Urothelium cell line (cell line): ENCODE data around the gene ABCB7.
"Not testable (repeated sequence)": the region's sequence is repeated elsewhere in the genome, so short reads cannot be mapped to it uniquely, and the experiment has no call there.

Experiments used
- DNase-seq: peaks from one replicate; pipeline ENCODE4 v3.0.0; 2011; ENCODE audit warnings: low spot score, mixed read lengths
- FAIRE-seq: peaks from 2 replicates; lab custom pipeline; 2011; peaks lifted over from hg19 to GRCh38; lab: Jason Lieb, UNC

ABCB7 gene

GRCh38 chrX:75106772-75107171 is 49.3 kb downstream of the ABCB7 start:
- DNase-seq (no peak), FAIRE-seq (no peak)

GRCh38 chrX:75096331-75096730 is 59.8 kb downstream of the ABCB7 start:
- no peak for DNase-seq
- FAIRE-seq = no peak

GRCh38 chrX:75086731-75087195 is 69.3 kb downstream of the ABCB7 start:
- no peak for DNase-seq
- FAIRE-seq = no peak

- no peak for DNase-seq
- FAIRE-seq = no peak
These were observed 71.3 kb downstream of the ABCB7 start for GRCh38 chrX:75084757-75085156.

DNA sequence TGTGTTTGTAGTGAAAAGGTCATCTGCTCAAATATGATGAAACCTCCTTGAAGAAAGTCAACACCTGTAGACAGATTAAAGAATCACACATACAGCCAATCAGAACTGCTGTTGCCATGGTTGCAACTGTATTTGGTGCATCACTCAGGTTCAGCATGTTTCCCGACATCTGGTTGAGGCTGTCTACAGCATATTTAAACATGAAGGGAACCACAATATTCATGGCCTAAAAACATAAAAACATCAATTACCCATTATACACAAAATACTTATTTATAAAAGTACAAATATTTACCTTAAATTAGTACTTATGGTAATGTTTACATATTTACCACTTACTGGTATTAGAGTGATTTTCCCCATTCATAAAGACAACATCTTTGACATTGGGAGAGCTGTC is 79.7 kb downstream of the ABCB7 start:
- DNase-seq (no peak), FAIRE-seq (no peak)

GRCh38 chrX:75074475-75074874 is 81.6 kb downstream of the ABCB7 start:
- FAIRE-seq = no peak

DNA sequence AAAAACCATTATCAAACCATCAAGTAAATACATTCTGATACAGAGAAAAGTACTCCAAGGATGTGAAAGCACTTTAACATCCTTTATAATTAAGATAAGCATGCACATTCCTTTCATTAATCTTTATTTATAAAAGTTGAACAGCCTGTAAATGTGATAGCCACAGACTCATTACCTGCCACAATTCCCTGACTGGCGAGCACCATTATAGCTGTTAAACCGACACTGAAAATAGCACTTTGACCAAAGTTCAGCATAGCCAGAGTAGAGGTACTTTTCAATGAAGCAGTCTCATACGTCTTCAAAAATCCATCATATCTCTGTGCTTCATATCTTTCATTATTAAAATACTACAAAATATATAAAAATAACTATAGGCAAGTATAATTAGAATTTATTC is 84.7 kb downstream of the ABCB7 start:
- DNase-seq (no peak), FAIRE-seq (no peak)

More at GRCh38 chrX:75074475-75074874, 81.6 kb downstream of the ABCB7 start:
- DNase-seq = no peak

DNA sequence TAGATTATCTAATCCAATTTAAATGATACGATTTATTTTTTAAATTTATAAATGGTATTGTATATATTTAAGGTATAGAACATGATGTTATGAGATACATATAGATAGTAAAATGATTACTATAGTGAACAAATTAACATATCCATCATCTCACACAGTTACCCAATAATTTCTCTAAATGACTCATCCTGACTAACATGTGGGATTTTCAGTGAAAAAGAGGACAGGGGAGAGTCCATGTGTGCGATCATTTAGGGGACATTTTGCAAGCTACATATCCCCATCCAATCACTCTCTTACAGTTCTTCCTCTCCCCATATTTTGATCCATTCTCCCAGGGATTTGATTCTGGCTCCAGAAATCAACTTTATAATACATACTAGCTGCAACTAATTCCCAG is 88.2 kb downstream of the ABCB7 start:
- no peak for FAIRE-seq
- no peak for DNase-seq

DNA sequence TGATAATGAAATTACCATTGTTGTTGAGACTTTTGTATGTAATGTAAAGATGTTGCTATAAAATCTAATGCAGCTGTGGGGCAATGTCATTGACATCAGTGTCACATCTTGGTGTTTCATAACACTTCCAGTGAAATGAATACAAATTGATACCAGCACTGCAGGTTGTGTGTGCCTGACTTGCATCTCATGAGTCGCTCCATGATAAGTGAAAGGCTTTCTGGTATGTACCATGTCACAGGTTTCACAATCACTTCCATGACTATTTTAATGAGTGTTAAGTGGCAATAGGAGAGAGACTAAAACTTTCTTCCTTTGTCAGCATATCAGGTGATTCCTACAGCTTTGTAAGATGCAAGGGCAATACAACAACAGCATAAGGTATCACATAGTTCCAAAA is 94.4 kb downstream of the ABCB7 start:
- FAIRE-seq (no peak), DNase-seq (no peak)

- FAIRE-seq = no peak
- DNase-seq = no peak
These were observed 105.0 kb downstream of the ABCB7 start for GRCh38 chrX:75051047-75051446.

- FAIRE-seq (no peak), DNase-seq (no peak)
These were observed 110.7 kb downstream of the ABCB7 start for GRCh38 chrX:75045369-75045768.

DNA sequence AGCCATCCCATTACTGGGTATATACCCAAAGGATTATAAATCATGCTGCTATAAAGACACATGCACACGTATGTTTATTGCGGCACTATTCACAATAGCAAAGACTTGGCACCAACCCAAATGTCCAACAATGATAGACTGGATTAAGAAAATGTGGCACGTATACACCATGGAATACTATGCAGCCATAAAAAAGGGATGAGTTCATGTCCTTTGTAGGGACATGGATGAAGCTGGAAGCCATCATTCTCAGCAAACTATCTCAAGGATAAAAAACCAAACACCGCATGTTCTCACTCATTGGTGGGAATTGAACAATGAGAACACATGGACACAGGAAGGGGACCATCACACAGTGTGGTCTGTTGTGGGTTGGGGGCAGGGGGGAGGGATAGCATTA is 111.9 kb downstream of the ABCB7 start:
- not testable (repeated sequence) for FAIRE-seq

DNA sequence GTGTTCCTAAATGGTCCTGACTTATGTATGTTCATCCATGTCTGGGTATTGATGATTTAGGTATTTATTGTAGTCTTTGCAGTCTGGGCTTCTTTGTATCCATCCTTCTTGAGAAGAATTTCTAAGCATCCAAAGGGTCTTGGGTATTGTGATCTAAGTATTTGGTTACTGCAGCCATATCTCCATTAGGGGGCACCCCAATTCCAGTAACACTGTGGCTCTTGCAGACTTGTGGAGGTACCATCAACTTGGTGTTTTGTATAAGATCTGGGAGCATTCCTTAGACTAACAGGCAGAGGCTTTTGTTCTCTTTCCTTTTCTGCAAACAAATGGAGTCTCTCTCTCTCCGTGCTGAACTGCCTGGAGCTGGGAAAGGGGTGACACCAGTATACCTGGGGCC is 117.2 kb downstream of the ABCB7 start:
- FAIRE-seq (no peak), DNase-seq (no peak)

More for the DNA sequence above, 111.9 kb downstream of the ABCB7 start:
- DNase-seq = not testable (repeated sequence)
